ENCODE measurements around the gene ARHGEF33.

- TF ChIP-seq EZH2phosphoT487 (IDR thresholded peaks at IDR 0.05; ENCODE audit: borderline replicate concordance, low read depth, low read length), result no peak
- TF ChIP-seq CTCF (conservative IDR thresholded peaks at IDR 0.05; ENCODE audit: low read length), result no peak
Observed at GRCh38 chr2:38876407-38876806, 13.3 kb upstream of the ARHGEF33 start.
